Endothelial cell of umbilical vein (primary cell): ENCODE results near the gene TNP1. TPM values are rescaled to one million over a fixed set of nuclear protein-coding genes. Genes with fewer than 3 reads are reported as not detected.

ENCODE experiments used
- BruUV-seq: library from RNA; stranded (reverse); fragments of 400-500 nt; replicated peaks from 2 replicates; lab custom pipeline; 2021; lab: Mats Ljungman, UMichigan
- CTCF ChIA-PET: fragments of 300-600, 350-600 bp; sonication (Branson Sonifier 250); formaldehyde crosslinking; loops from one replicate; lab custom pipeline; 2021; ENCODE audit warnings: antibody characterized with exemption, inconsistent platforms; lab: Charles Lee
- POLR2A ChIA-PET: fragments of 300-600, 350-600 bp; sonication (Branson Sonifier 250); formaldehyde crosslinking; loops from one replicate; lab custom pipeline; 2021; ENCODE audit warnings: antibody characterized with exemption, inconsistent platforms; lab: Charles Lee
- DNase-seq: peaks from one replicate; pipeline ENCODE4 v3.0.0-alpha.2; 2011; ENCODE audit warnings: low read depth, low spot score
- FAIRE-seq: peaks from 2 replicates; lab custom pipeline; 2011; peaks lifted over from hg19 to GRCh38; lab: Jason Lieb, UNC
- H2AFZ ChIP-seq: 2 replicates; pipeline ENCODE4 v1.6.0; 2012; ENCODE audit warnings: low read depth, low read length, control low read depth, inconsistent platforms
- H3K27ac ChIP-seq: 2 replicates; pipeline ENCODE4 v1.5.1; 2011; ENCODE audit warnings: low read depth, mild to moderate bottlenecking, control low read depth, low read length, moderate library complexity; ENCODE audit not compliant: insufficient read depth
- H3K27me3 ChIP-seq, 2 experiments: 2 replicates each; pipeline versions ENCODE4 v1.6.0 to v1.6.1; 2011; ENCODE audit warnings: low read length in 2 of 2, mixed read lengths in 1 of 2; ENCODE audit not compliant: control insufficient read depth in 2 of 2, insufficient read depth in 2 of 2
- H3K36me3 ChIP-seq, 2 experiments: 2 replicates in 1 of 2; 3 replicates in 1 of 2; pipeline ENCODE4 v1.5.1; 2011; ENCODE audit warnings: low read length in 2 of 2, mild to moderate bottlenecking in 1 of 2, moderate library complexity in 1 of 2; ENCODE audit not compliant: control insufficient read depth in 2 of 2, insufficient read depth in 2 of 2; ENCODE audit errors: extremely low read depth in 1 of 2
- H3K4me1 ChIP-seq: 3 replicates; pipeline ENCODE4 v1.5.1; 2011; ENCODE audit warnings: mild to moderate bottlenecking, low read length; ENCODE audit not compliant: control insufficient read depth, insufficient read depth; ENCODE audit errors: extremely low read depth
- H3K4me2 ChIP-seq: 2 replicates; pipeline ENCODE4 v1.6.1; 2011; ENCODE audit warnings: low read length, control low read depth, mixed read lengths; ENCODE audit not compliant: insufficient read depth
- H3K4me3 ChIP-seq, 3 experiments: fragments of 200-600 bp in 1 of 3; sonication (generic), shearing (Covaris generic) in 1 of 3; replicated peaks in 1 of 3; 2 replicates each; pipeline ENCODE4 v1.5.1; 2011 to 2016; ENCODE audit warnings: control low read depth in 3 of 3, low read length in 3 of 3, mild to moderate bottlenecking in 2 of 3, inconsistent platforms in 1 of 3, low read depth in 1 of 3, moderate library complexity in 1 of 3; ENCODE audit not compliant: insufficient read depth in 1 of 3
- H3K79me2 ChIP-seq: 2 replicates; pipeline ENCODE4 v1.6.0; 2012; ENCODE audit warnings: low read length, inconsistent platforms; ENCODE audit not compliant: control insufficient read depth, insufficient read depth
- H3K9ac ChIP-seq: replicated peaks from 2 replicates; pipeline ENCODE3; 2011; ENCODE audit warnings: low read length, control low read depth; ENCODE audit not compliant: insufficient read depth; ENCODE audit errors: extremely low read depth
- H3K9me1 ChIP-seq: replicated peaks from 3 replicates; pipeline ENCODE4 v1.6.0; 2011; ENCODE audit warnings: mild to moderate bottlenecking, low read length; ENCODE audit not compliant: control insufficient read depth, insufficient read depth; ENCODE audit errors: extremely low read depth
- H3K9me3 ChIP-seq: replicated peaks from 2 replicates; pipeline ENCODE4 v1.5.1; 2012; ENCODE audit warnings: low read length, inconsistent platforms; ENCODE audit not compliant: control insufficient read depth, insufficient read depth
- H4K20me1 ChIP-seq: replicated peaks from 2 replicates; pipeline ENCODE3; 2011; ENCODE audit warnings: mild to moderate bottlenecking, low read length; ENCODE audit not compliant: control insufficient read depth, insufficient read depth; ENCODE audit errors: extremely low read depth
- CTCF ChIP-seq, 2 donors: IDR thresholded peaks; 1 replicate in 1 of 2; 2 replicates in 1 of 2; pipeline ENCODE4 v1.5.1; 2011; ENCODE audit warnings: low read length in 2 of 2, mild to moderate bottlenecking in 2 of 2, moderate library complexity in 2 of 2, control low read depth in 1 of 2, inconsistent platforms in 1 of 2, low read depth in 1 of 2; ENCODE audit not compliant: insufficient read depth in 1 of 2; ENCODE audit errors: extremely low read depth in 1 of 2
- EZH2 ChIP-seq: IDR thresholded peaks from 2 replicates; pipeline ENCODE4 v1.6.1; 2012; ENCODE audit warnings: borderline replicate concordance, low read depth, mild to moderate bottlenecking, moderate library complexity, low read length, inconsistent platforms; ENCODE audit not compliant: severe bottlenecking
- FOS ChIP-seq: IDR thresholded peaks from 2 replicates; pipeline ENCODE4 v1.6.1; 2011; ENCODE audit warnings: mild to moderate bottlenecking, low read length, moderate library complexity, borderline replicate concordance; ENCODE audit not compliant: insufficient read depth
- GATA2 ChIP-seq: IDR thresholded peaks from 2 replicates; pipeline ENCODE4 v1.7.0; 2011; ENCODE audit warnings: low read depth, mild to moderate bottlenecking, moderate library complexity, mixed read lengths, low read length; ENCODE audit not compliant: insufficient read length, insufficient read depth
- JUN ChIP-seq: IDR thresholded peaks from 2 replicates; pipeline ENCODE4 v1.6.1; 2011; ENCODE audit warnings: borderline replicate concordance, low read depth; ENCODE audit not compliant: insufficient read length, insufficient read depth
- MAX ChIP-seq: IDR thresholded peaks from 2 replicates; pipeline ENCODE4 v1.6.1; 2011; ENCODE audit not compliant: insufficient read depth, insufficient read length
- MYC ChIP-seq: IDR thresholded peaks from one replicate; pipeline ENCODE4 v1.6.1; 2011; ENCODE audit warnings: mild to moderate bottlenecking, low read depth, low read length
- POLR2A ChIP-seq: IDR thresholded peaks from 2 replicates; pipeline ENCODE4 v1.6.1; 2012; ENCODE audit warnings: low read depth, mild to moderate bottlenecking, control low read depth, low read length
- POLR2AphosphoS5 ChIP-seq: IDR thresholded peaks from 2 replicates; pipeline ENCODE4 v1.6.1; 2012; ENCODE audit warnings: low read depth, mild to moderate bottlenecking, control low read depth, low read length, moderate library complexity; ENCODE audit not compliant: insufficient read depth
- dilution Hi-C: fragments of 300-500 bp; cut with MboI; formaldehyde crosslinking; loops from one replicate; pipeline ENCODE4 v1.15.0; 2019; ENCODE audit warnings: low sequenced_read_pairs; ENCODE audit not compliant: extremely low pct_ligation_motif_present
- intact Hi-C: fragments of 100-400 bp; cut with micrococcal nuclease; formaldehyde crosslinking; loops from one replicate; pipeline ENCODE4 v1.10.0; 2022
- polyA plus RNA-seq, 4 experiments: library from polyadenylated mRNA; depleted of rRNA in 3 of 4; stranded (reverse) in 3 of 4; unstranded in 1 of 4; fragments of >200 nt; gene quantifications; 2 replicates each; pipeline versions ENCODE4 v1.2.1 to v1.2.3, GENCODE V29; 2011 to 2012; ENCODE audit warnings: missing spikeins in 1 of 4
- total RNA-seq: library from RNA; stranded (reverse); gene quantifications from 2 replicates; pipeline ENCODE4 v1.2.3, GENCODE V29; 2021

TNP1 gene
- total and polyA plus RNA-seq, 2 donors (not counting 3 experiments of a cell fraction or from before 2014, with no cell fraction given), result not detected

- H3K9ac ChIP-seq, result no peak overlapping the region
- ChIA-PET POLR2A (no interaction called here), CTCF (no interaction called here)
- H3K36me3 ChIP-seq, result no peaks in the 10 kb centered on the region
- H2AFZ ChIP-seq, result no peak overlapping the region
- FAIRE-seq (no peak), DNase-seq (no peak)
- H3K4me3 ChIP-seq, result no peak overlapping the region
- no peaks in the 10 kb centered on the region for H3K27me3 ChIP-seq
- dilution Hi-C loops, result no loop called here
- H3K9me3 ChIP-seq, result no peaks in the 10 kb centered on the region
- no TSS peak for BruUV-seq
- no peak overlapping the region for H3K27ac ChIP-seq
- H3K9me1 ChIP-seq, result no peaks in the 10 kb centered on the region
- H3K4me2 ChIP-seq, result no peak overlapping the region
- no peak for TF ChIP-seq FOS
- TF ChIP-seq GATA2, result no peak
- no peak for TF ChIP-seq POLR2AphosphoS5
- TF ChIP-seq POLR2A, result no peak
- TF ChIP-seq JUN, result no peak
- no peak for TF ChIP-seq EZH2
- no peak for TF ChIP-seq MAX
- TF ChIP-seq MYC, result no peak
- no peaks in the 10 kb centered on the region for H3K79me2 ChIP-seq
- H4K20me1 ChIP-seq, result no peaks in the 10 kb centered on the region
- no peaks in the 10 kb centered on the region for H3K4me1 ChIP-seq
- intact Hi-C loops, result no loop called here
Observed at GRCh38 chr2:216866515-216867095, 6.7 kb upstream of the TNP1 start.

- no peak overlapping the region for H2AFZ ChIP-seq
- H3K27me3 ChIP-seq, result no peaks in the 10 kb centered on the region
- no peak overlapping the region for H3K9ac ChIP-seq
- TF ChIP-seq FOS (no peak), MYC (no peak), EZH2 (no peak), GATA2 (no peak), POLR2A (no peak), JUN (no peak), CTCF (IDR thresholded peaks at IDR 0.05; ENCODE audit: extremely low read depth in 1 of 2, insufficient read depth in 1 of 2, low read depth in 1 of 2, low read length in 2 of 2) (no peak), POLR2AphosphoS5 (no peak), MAX (no peak)
- ChIA-PET POLR2A (no interaction called here), CTCF (no interaction called here)
- H3K9me3 ChIP-seq, result no peaks in the 10 kb centered on the region
- dilution Hi-C loops (no loop called here), intact Hi-C loops (no loop called here)
- no peak overlapping the region for H3K4me3 ChIP-seq
- no TSS peak for BruUV-seq
- no peak for FAIRE-seq
- H3K36me3 ChIP-seq, result no peaks in the 10 kb centered on the region
- H3K79me2 ChIP-seq, result no peaks in the 10 kb centered on the region
- H3K27ac ChIP-seq, result no peak overlapping the region
- no peaks in the 10 kb centered on the region for H3K4me1 ChIP-seq
- no peak overlapping the region for H3K4me2 ChIP-seq
- no peak for DNase-seq
- no peaks in the 10 kb centered on the region for H4K20me1 ChIP-seq
- no peaks in the 10 kb centered on the region for H3K9me1 ChIP-seq
Observed at GRCh38 chr2:216865658-216866057, 5.8 kb upstream of the TNP1 start.
